ENCODE results near the gene SLC1A1.
A peak's percentile ranks its signal among the peaks of the same experiment; 100 is the strongest.
"Not testable (repeated sequence)": the region's sequence is repeated elsewhere in the genome, so short reads cannot be mapped to it uniquely, and the experiment has no call there.

Gene SLC1A1

DNA sequence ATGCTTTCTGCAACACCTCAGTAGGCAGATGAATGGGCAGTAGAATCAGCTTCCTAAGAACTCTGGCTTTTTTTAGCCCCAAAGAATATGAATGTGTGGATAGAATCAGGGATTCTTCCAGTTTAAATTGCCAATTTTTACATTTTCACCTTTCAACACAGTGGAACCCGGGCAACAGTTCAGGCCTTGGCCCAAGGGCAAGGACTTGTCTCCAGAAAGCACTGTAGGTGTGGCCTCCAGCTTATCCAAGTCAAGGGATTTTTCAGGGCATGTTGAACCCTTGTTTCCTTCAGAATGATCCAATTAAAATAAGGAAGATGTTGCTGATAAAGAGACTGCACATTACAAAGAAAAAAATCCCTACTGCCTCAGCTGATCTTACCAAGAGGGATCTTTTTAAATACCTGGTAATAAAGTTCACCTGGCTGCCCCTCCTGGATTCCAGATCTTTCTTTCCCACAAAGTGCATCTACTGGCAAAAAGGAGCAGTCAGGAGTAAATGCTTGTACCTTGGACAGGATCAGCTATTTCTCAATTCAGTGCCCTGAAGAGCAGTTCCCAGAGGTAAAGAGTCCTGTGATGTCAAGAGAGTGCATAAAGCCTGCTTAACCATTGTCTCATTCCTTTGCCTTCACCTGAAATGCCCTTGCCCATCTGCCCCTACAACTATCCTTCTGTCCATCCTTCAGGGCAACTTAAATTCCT lies 91.7 kb downstream of the SLC1A1 start:
- no peak for DNase-seq

DNA sequence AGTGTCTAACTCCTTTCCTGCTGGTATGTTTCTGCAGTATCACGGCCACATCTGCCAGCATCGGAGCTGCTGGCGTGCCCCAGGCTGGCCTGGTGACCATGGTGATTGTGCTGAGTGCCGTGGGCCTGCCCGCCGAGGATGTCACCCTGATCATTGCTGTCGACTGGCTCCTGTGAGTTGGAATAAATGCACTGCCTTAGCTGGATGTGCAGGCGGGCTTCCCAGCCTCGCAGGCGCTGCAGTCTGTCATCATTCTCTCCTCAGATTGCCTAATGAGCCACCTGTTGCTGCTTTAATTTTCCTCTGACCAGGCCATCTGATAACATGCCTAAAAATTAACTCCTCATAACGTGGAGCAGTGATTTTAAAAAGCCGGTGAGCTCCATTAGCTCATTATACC lies 92.7 kb downstream of the SLC1A1 start:
- DNase-seq = no peak

DNA sequence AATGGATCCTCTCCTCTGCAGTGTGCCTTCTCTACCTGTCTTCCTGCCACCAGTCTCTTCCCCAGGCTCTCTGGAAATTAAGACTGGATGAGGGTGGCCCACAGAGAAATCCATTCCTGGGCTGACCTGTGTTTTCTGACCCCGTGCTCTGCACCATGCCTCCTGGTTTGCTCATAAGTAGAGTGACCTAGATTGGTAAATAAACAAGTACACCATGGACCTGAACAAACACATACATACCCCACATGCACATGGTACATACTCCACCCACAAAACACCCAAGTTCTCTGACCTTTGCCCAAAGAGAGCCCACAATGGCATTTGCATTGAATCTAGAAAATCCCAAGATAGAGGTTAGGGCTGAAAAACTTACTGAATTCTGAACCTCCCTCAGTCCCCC lies 94.4 kb downstream of the SLC1A1 start:
- no peak for DNase-seq

DNA sequence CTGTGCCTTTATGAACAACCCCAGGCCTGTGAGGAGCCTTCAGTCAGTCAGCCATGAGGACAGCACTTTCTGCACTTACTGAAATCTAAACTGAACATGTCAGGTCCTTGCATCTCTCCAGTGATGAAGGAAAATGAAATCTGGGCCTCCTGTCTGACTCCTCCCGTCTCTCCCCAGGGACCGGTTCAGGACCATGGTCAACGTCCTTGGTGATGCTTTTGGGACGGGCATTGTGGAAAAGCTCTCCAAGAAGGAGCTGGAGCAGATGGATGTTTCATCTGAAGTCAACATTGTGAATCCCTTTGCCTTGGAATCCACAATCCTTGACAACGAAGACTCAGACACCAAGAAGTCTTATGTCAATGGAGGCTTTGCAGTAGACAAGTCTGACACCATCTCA lies 94.9 kb downstream of the SLC1A1 start:
- DNase-seq = no peak

DNA sequence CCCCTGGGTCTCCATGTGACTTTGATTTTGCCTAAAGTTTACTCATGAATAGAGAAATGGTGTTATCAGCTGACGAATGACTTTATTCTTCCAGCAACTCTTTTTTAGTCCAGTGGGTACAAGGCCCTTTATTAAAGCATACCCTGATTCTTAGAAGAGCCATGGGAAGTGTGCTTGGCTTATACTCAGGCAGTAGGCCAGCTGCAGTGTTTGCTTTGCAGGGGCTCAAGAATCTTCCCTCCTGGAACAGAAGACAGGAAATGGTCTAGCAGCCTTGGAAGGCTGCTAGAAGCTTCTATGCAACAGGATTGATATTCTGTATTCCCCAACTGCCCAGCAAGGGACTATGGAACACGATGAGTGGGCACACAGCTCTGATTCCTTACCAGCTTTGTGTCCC lies 98.5 kb downstream of the SLC1A1 start:
- DNase-seq = no peak

DNA sequence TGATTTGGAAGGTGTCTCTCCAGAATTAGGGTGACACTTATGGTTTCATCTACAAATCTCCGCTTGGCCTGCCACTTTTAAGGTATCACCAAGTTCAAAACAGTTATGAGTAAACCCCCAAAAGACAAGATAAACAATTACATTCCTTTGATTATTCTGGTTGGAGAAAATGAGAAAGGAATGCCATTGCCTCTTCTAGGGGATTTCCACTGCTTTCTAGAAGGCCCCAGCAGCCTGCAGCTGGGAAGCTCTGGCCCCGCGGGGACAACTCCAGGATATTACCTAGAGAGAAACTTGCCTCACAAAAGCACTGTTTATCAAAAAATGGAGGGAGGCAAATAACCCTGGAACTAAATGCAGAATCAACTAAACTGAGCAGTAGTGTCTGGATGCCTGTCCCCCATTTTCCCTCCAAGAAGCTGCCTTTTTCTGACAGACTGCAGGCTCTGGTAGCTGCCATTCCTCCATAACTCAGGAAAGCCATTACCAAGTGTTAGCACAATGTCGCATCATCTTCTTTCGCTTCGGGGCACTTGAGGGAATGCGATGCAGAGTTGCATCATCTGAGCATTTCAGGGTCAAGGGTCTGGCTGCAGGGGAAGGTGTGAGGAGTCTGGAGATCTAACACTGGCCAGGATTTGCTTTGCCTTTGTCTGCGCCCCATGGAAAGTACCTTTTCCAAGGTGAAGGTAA lies 100.3 kb downstream of the SLC1A1 start:
- no peak for DNase-seq

DNA sequence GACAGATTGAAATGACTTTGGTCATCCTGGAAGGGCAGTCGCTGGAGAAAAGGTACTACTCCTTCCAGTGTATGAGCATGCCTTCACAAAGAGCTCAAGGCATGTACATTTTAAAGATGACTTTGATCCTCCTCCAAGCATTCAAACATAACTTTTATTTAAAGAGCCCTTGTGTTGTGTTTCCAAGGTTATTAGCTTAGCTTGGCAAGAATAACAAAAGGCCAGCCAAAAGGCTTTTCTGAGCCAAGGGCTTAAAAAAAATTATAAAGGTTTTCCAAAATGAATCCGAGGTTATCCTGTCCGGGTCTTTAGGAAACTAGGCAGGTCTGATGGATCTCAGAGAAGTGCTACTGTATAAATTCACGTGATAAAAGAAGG lies 100.8 kb downstream of the SLC1A1 start:
- no peak for DNase-seq

DNA sequence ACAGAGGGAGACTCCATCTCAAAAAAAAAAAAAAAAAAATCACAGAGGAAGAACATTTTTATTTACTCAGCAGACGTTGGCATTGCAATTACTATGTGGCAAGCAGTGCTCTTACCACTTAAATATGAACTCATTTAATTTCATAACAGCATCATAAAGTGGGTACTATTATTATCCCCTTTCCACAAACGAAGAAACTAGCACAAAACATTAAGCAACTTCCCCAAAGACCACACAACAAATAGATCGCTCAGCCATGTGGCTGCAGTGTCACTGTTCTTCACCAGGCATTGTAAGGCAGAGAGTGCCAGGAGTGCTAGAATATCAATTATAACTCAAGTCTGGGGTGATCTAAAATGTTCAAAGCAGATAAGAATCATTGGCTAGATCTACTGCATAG lies 102.0 kb downstream of the SLC1A1 start:
- no peak for DNase-seq

DNA sequence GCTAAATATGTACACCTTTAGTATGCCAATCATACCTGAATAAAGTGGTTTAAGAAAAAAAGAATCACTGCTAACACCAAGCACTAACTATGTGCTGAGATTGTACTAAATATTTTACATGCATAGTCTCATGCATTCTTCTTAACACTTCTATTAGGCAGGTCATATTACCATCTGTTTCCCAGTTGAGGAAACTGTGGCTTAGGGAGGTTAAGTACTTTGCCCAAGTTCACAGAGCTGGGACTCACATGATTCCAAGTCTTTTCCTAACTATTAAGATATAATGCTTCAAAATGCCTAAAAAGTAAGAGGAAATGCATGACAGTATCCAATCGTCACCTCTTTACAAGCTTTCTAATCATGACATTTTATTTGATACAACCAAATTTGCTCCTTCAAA lies 102.6 kb downstream of the SLC1A1 start:
- DNase-seq = no peak

DNA sequence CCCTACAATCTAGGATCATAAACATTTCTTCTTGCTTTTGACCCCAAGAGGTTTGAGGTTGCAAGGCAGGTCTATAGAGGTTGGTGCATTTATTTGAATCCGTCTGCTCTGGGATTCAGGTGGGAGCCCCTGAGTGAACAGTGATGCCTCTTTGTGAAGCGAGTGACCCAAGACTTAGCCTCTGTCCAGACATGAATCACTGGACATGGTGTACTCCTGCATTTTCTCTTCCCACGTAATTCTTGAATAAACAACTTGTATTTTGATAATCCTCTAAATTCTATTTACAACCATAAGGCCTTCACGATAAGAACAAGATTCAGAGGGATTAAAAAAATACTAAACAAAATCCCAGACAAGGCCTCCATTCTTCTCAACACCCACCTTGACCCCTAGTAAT lies 104.3 kb downstream of the SLC1A1 start:
- no peak for DNase-seq

DNA sequence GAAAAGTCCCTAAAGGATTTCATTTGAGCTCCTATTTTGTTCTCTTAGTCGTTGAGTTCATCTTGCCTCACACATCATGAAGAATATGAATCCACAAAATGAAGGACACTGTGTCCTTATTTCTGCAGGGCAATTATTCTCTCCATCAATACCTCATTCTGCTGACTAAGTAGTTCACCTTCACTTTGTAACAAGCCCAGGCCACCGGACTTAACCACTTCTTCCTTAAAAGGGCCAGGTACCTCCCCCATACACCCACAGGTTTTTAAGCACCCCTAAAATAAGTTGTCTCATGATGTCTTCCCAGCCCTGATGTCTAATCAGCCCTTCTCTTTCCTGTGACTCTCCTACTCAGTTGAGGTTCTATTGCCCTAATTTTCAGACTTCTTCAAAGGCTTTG lies 104.7 kb downstream of the SLC1A1 start:
- DNase-seq = no peak

DNA sequence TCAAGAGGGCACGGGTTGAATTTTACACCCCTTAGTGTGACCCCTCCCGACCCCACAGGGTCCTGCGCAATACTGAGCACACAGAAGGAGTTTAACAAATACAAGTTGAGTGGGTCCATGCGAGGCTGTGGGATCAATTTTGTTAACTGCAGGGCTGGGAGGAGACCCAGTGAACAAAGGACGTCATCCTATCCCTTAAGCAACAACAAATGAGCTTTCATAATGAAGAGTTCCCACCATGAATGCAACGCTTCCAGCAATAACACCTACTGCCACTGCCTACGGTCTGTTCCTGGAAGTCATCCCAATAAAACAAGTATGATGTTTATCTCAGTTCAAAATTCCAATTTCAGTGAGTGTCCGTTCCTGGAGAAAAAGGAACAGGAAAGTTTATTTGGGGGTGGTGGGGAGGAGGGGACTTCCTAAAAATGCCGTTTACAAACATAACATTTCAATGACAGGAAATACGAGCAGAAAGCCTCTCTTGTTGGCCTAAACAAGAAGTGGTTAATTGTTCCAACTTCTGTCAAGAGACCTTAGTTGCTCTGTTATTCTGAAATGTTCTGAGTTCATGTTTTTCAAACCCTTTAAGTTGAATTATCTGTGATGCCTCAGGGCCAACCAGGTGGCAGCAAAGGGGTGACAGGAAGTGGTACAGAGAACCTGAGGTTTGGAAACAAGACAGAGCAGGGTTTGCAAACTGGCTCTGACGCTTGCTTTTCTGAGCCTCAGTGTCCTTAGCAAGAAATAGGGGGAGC lies 106.1 kb downstream of the SLC1A1 start:
- DNase-seq = peak in 1 of 2 experiments; percentile 42

DNA sequence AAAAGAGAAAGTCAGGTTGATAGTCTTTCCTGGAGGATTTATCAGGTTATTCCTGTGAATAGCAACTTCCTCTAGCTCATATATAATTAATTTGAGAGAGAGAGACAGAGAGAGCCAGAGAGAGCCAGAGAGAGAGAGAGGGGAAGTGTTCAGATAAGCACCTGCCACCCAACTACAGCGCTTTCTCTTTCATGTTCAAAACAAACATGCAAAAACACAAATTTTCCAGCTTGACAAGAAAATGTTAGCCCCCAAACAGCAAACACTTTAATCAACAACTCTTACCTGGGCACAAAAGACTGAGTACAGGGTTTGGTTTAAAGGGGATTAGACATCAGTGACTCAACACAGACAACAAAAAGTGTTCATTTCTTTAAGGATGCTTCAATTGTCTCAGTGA lies 110.1 kb downstream of the SLC1A1 start:
- no peak for DNase-seq

DNA sequence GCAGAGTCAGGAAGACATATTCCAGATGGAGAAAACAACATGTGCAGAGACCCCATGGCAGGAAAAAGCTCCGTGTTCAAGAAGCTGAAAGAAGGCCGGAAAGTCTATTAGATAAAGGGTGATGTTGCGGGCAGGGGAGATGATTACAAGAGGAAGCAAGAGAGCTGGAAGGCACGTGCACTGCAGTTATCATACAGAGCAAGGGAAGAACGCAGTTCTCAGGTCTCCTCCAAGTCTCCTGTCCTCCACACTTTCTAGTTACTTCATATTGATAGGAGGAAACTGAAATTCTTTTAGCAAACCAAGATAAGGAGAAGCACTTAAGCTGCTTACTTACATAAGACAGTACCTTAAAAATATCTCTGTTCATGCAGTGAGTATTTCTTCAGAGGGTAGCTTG lies 113.6 kb downstream of the SLC1A1 start:
- no peak for DNase-seq

DNA sequence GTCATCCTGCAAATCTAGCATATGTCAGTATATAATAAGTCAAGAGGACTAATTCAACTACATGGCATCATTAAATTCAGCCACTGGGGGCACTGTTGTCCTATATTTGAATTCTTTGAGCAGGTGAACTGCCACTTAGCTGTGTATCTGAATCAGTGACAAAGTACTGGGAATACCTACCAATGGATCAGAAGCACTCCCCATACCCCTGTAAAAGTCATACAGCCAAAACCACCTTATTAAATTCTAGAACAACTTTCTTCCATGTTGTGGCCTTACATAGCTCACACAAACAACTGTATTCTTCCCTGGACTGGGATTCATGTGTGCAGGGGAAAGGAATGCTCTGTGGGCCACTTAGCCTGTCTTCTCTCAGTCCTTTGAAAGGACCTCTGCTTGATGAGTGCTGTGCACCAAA lies 114.4 kb downstream of the SLC1A1 start:
- DNase-seq = peak; percentile 35 to 38

DNA sequence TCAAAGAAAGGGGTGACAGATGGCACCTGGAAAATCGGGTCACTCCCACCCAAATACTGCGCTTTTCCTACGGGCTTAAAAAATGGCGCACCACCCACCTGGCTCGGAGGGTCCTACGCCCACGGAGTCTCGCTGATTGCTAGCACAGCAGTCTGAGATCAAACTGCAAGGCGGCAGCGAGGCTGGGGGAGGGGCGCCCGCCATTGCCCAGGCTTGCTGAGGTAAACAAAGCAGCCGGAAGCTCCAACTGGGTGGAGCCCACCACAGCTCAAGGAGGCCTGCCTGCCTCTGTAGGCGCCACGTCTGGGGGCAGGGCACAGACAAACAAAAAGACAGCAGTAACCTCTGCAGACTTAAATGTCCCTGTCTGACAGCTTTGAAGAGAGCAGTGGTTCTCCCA lies 115.8 kb downstream of the SLC1A1 start:
- DNase-seq = not testable (repeated sequence)

DNA sequence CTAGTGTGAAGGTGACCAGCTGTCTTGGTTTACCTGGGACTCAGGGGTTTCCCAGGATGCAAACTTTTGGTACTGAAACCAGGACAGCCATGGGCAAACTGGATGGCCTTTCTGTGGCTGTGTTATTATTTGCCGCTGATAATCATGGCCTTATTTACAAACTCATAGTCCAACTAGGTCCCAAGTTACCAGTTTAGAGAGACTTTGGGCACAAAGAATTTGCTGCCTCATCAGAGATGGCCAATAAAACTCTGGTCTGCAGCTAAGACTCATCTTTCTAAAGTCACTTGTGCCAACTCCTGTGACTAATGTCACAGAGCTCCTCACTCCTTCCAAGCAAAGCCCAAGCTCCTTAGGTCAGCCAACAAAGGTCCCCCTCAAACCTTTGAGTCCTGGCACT lies 124.4 kb downstream of the SLC1A1 start:
- DNase-seq = no peak

DNA sequence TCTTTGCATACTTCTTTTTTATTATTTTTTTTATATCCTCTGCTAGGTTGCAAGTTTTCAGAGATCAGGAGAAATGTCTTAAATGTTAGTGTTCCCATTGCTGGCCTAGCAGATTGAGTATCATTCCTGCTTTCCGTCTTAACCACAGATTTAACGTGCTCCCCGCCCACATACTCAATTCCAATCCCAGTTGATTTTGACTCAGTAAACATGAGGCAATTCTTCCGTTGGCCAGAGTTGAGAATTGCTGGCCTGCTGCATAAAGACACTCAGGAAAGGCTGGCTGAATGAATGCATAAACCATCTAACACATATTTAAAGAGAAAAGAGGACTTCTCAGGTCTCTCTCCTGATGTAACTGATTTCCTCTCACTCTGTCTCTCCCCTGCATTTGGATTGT lies 125.0 kb downstream of the SLC1A1 start:
- DNase-seq = no peak

DNA sequence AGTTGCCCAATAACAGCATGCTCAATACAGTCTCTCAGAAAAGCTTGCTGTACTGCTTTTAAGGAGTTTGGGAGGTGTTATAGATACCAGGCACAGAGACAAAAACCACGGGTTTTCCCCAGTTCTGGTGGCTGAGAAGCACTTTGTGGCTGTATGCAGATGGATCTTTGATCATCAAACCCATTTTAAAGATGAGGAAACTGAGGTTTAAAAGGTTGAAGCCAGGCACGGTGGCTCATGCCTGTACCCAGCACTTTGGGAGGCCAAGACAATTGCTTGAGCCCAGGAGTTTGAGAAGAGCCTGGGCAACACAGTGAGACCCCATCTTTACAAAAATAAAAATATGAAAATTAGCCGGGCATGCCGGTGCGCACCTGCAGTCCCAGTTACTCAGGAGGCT lies 125.5 kb downstream of the SLC1A1 start:
- no peak for DNase-seq

DNA sequence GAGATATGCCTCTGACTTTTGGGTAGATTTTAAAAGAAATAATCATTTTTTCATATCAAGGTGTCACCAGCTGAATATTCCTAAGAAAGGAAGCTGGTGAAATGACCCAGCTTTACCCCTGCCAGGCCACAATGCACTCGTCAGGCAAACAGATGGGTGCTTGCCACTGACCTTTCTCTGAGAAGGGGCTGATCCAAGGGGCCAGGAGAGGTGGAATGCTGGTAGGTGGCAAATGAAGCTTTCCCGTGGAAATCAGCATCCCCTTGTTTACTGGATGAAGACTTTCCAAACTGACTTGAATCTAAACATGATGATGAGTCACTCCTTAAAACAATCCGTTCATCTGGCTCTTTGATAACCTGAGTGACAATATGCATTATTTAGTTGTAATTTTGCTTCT lies 127.5 kb downstream of the SLC1A1 start:
- no peak for DNase-seq

DNA sequence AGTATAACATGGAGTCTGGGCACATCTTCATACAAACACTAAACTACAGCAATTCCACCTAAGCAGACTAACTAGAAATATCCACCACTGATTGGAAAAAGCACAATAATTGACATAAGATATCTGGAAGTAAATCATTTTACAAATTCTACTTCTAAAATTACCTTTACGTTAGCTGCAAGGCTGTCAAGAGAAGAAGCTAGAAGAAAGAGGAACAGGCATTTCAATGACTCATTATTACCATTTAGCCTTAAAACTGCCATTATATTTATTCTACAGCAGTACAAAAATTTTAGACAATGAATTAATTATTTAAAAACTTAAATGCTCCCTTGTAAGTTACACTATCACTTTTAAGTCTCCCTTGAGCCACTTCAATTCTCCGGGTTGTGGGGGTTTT lies 128.4 kb downstream of the SLC1A1 start:
- no peak for DNase-seq

DNA sequence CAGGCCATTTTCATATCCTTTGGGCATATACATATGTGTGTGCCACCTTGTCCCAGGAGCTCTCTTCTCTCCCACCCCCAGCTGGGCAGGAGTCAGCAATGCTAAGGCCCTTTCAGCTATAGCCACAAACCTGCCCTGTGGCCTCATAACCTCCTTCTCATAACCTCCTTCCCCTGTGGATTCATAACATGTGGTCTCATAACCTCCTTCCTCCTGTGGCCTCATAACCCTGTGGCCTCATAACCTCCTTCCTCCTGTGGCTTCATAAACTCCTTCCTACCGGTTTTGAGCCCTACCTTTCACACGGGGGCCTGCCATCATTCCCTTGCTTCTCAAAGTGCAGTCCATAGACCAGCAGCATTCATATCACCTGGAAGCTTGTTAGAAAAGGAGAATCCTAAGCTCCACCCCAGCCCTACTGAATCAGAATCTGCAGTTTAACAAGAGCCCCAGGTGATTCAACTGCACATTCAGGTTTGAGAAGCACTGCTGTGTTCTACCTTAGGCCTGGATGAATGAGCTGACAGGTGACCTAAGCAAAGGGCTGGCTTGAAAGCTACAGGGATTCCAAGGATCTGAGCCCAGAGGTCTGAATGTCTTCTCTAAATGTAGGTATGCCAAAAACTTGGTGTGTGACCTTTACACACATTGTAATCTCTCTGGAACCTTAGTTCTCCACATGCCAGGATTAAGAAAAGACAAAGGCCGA lies 129.9 kb downstream of the SLC1A1 start:
- DNase-seq = no peak

DNA sequence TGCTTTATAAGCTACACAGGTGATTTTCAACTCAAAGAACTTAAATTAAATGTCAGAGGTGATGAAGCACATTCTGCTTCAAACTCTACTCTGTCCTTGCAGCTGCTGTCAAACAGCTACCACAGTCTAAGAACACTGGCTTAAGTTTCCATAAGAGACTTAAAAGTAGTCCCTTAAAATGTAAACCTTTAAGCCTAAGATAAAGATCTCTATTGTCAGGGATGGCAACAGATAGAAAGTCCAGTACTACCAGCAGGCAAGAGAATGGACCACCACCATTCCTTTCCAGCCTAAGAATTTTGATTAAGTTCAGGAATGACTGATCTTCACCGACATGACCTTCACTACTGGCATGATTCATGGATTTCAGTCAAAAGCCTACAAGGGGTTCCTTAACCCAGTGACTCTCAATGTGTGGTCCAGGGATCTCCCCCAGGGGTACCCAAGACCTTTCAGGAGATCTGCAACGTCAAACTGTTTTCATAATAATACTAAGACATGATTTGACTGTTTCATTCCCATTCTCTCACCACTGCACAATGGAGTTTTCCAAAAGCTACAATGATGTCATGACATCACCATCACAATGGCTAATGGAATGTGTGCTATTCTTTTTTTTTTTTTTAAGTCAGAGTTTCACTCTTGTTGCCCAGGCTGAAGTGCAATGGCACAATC lies 130.8 kb downstream of the SLC1A1 start:
- DNase-seq = no peak
